WTC11 (cell line): ENCODE results near the gene RTN4. TPM values are rescaled to one million over a fixed set of nuclear protein-coding genes. Genes with fewer than 3 reads are reported as not detected.

ENCODE experiments used
- ATAC-seq: fragments of 200-7000 bp; cut with Tn5 transposase; 2 replicates; pipeline ENCODE4 v1.10.0; 2021; ENCODE audit warnings: mild to moderate bottlenecking, moderate library complexity
- CTCF ChIA-PET: fragments of 300-600 bp; sonication (Branson Sonifier 250); formaldehyde crosslinking; loops from one replicate; lab custom pipeline; 2021; ENCODE audit warnings: antibody characterized with exemption; lab: Charles Lee
- POLR2A ChIA-PET: fragments of 350-600 bp; sonication (Branson Sonifier 250); formaldehyde crosslinking; loops from one replicate; lab custom pipeline; 2021; ENCODE audit warnings: antibody characterized with exemption; lab: Charles Lee
- DNase-seq: peaks from one replicate; pipeline ENCODE4 v3.0.0; 2021; ENCODE audit warnings: low spot score
- H3K27ac Mint-ChIP-seq: 2 replicates; pipeline ENCODE4 v1.8.0; 2021; ENCODE audit warnings: mixed read lengths
- H3K27me3 Mint-ChIP-seq: 2 replicates; pipeline ENCODE4 v1.8.0; 2021; ENCODE audit warnings: low read depth, mild to moderate bottlenecking, moderate library complexity, mixed read lengths
- H3K36me3 Mint-ChIP-seq: 2 replicates; pipeline ENCODE4 v1.8.0; 2021; ENCODE audit warnings: mixed read lengths
- H3K4me1 Mint-ChIP-seq: 2 replicates; pipeline ENCODE4 v1.8.0; 2022; ENCODE audit warnings: mixed read lengths
- H3K4me3 Mint-ChIP-seq: 2 replicates; pipeline ENCODE4 v1.8.0; 2021; ENCODE audit warnings: mild to moderate bottlenecking, moderate library complexity, mixed read lengths
- H3K9me3 Mint-ChIP-seq: 2 replicates; pipeline ENCODE4 v1.8.0; 2021; ENCODE audit warnings: mixed read lengths
- ATF2 ChIP-seq: sonication (generic); formaldehyde crosslinking; IDR thresholded peaks from 2 replicates; pipeline ENCODE4 v1.8.1; 2022; ENCODE audit warnings: low read depth, missing genetic modification reagents, borderline replicate concordance
- ATF3 ChIP-seq: sonication (generic); formaldehyde crosslinking; conservative IDR thresholded peaks from 2 replicates; pipeline ENCODE4 v1.8.1; 2022; ENCODE audit warnings: mild to moderate bottlenecking, missing genetic modification reagents
- CBFB ChIP-seq: sonication (generic); formaldehyde crosslinking; IDR thresholded peaks from 2 replicates; pipeline ENCODE4 v1.8.1; 2022; ENCODE audit warnings: mild to moderate bottlenecking, low read depth, missing genetic modification reagents
- CDX4 ChIP-seq: fragments of 250-450 bp; sonication (Bioruptor Pico); IDR thresholded peaks from 2 replicates; pipeline ENCODE4 v1.9.0; 2021; ENCODE audit warnings: moderate library complexity, mild to moderate bottlenecking, inconsistent platforms, borderline replicate concordance
- CREB1 ChIP-seq: sonication (generic); formaldehyde crosslinking; IDR thresholded peaks from 2 replicates; pipeline ENCODE4 v1.8.0; 2023; ENCODE audit warnings: mild to moderate bottlenecking, missing genetic modification reagents
- E2F4 ChIP-seq: sonication (generic); formaldehyde crosslinking; IDR thresholded peaks from 2 replicates; pipeline ENCODE4 v1.8.1; 2022; ENCODE audit warnings: low read depth, mild to moderate bottlenecking, moderate library complexity, missing genetic modification reagents, borderline replicate concordance
- ELF4 ChIP-seq: sonication (generic); formaldehyde crosslinking; IDR thresholded peaks from 2 replicates; pipeline ENCODE4 v1.8.1; 2022; ENCODE audit warnings: low read depth, mild to moderate bottlenecking, moderate library complexity, missing genetic modification reagents
- ERG ChIP-seq: fragments of 250-450 bp; sonication (Bioruptor Pico); IDR thresholded peaks from 2 replicates; pipeline ENCODE4 v1.8.0; 2021; ENCODE audit warnings: mild to moderate bottlenecking
- ETV6 ChIP-seq: sonication (generic); formaldehyde crosslinking; IDR thresholded peaks from 2 replicates; pipeline ENCODE4 v1.8.1; 2022; ENCODE audit warnings: mild to moderate bottlenecking, missing genetic modification reagents
- NFE2L1 ChIP-seq: sonication (generic); formaldehyde crosslinking; IDR thresholded peaks from 2 replicates; pipeline ENCODE4 v1.8.1; 2023; ENCODE audit warnings: missing genetic modification reagents
- RORB ChIP-seq: fragments of 250-450 bp; sonication (Bioruptor Pico); IDR thresholded peaks from 2 replicates; pipeline ENCODE4 v1.9.0; 2021; ENCODE audit warnings: mild to moderate bottlenecking
- SP1 ChIP-seq: sonication (generic); formaldehyde crosslinking; conservative IDR thresholded peaks from 2 replicates; pipeline ENCODE4 v1.8.1; 2022; ENCODE audit warnings: missing genetic modification reagents
- ZNF232 ChIP-seq: sonication (generic); formaldehyde crosslinking; IDR thresholded peaks from 2 replicates; pipeline ENCODE4 v1.8.0; 2022; ENCODE audit warnings: mild to moderate bottlenecking, missing genetic modification reagents
- ZNF317 ChIP-seq: sonication (generic); formaldehyde crosslinking; IDR thresholded peaks from 2 replicates; pipeline ENCODE4 v1.8.1; 2023; ENCODE audit warnings: low read depth, mild to moderate bottlenecking, moderate library complexity, missing genetic modification reagents, borderline replicate concordance
- ZNF512 ChIP-seq: sonication (generic); formaldehyde crosslinking; IDR thresholded peaks from 2 replicates; pipeline ENCODE4 v1.8.1; 2022; ENCODE audit warnings: missing genetic modification reagents, borderline replicate concordance
- ZNF671 ChIP-seq: fragments of 250-450 bp; sonication (Bioruptor Pico); IDR thresholded peaks from 2 replicates; pipeline ENCODE4 v1.8.0; 2021; ENCODE audit warnings: mild to moderate bottlenecking
- total RNA-seq: library from RNA; stranded (reverse); gene quantifications from 3 replicates; pipeline ENCODE4 v1.2.3, GENCODE V29; 2021
- TF ChIP-seq, protein P1 (sequence below): sonication (generic); formaldehyde crosslinking; IDR thresholded peaks from 2 replicates; pipeline ENCODE4 v1.8.1; 2023; ENCODE audit warnings: mild to moderate bottlenecking, missing genetic modification reagents, moderate library complexity
- TF ChIP-seq, protein P2 (sequence below): fragments of 250-450 bp; sonication (Bioruptor Pico); IDR thresholded peaks from 2 replicates; pipeline ENCODE4 v2.1.2; 2022; ENCODE audit warnings: mild to moderate bottlenecking, moderate library complexity
- TF ChIP-seq, protein P3 (sequence below): sonication (generic); formaldehyde crosslinking; IDR thresholded peaks from 2 replicates; pipeline ENCODE4 v1.8.0; 2023; ENCODE audit warnings: mild to moderate bottlenecking, missing genetic modification reagents

The RTN4 gene
- total RNA-seq, 1 experiment from 2014 or later = 202 TPM

- CTCF ChIA-PET = no interaction called here
- Mint-ChIP-seq H3K36me3 (no peaks in the 10 kb centered on the region), H3K27me3 (no peaks in the 10 kb centered on the region)
- ATAC-seq = no peak
- TF ChIP-seq CDX4 (no peak), ZNF512 (CRISPR knock-in tag) (no peak), CBFB (CRISPR knock-in tag) (no peak), ZNF317 (CRISPR knock-in tag) (no peak), CREB1 (CRISPR knock-in tag) (no peak), ATF2 (CRISPR knock-in tag) (no peak), ERG (CRISPR knock-in tag) (no peak), ATF3 (no peak), NFE2L1 (CRISPR knock-in tag) (no peak), SP1 (no peak), ETV6 (CRISPR knock-in tag) (no peak), E2F4 (no peak), ELF4 (CRISPR knock-in tag) (no peak), RORB (CRISPR knock-in tag) (no peak), ZNF232 (CRISPR knock-in tag) (no peak), ZNF671 (CRISPR knock-in tag) (no peak)
- TF ChIP-seq, protein P1, sequence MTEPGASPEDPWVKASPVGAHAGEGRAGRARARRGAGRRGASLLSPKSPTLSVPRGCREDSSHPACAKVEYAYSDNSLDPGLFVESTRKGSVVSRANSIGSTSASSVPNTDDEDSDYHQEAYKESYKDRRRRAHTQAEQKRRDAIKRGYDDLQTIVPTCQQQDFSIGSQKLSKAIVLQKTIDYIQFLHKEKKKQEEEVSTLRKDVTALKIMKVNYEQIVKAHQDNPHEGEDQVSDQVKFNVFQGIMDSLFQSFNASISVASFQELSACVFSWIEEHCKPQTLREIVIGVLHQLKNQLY (CRISPR knock-in tag) = no peak
- TF ChIP-seq, protein P2, sequence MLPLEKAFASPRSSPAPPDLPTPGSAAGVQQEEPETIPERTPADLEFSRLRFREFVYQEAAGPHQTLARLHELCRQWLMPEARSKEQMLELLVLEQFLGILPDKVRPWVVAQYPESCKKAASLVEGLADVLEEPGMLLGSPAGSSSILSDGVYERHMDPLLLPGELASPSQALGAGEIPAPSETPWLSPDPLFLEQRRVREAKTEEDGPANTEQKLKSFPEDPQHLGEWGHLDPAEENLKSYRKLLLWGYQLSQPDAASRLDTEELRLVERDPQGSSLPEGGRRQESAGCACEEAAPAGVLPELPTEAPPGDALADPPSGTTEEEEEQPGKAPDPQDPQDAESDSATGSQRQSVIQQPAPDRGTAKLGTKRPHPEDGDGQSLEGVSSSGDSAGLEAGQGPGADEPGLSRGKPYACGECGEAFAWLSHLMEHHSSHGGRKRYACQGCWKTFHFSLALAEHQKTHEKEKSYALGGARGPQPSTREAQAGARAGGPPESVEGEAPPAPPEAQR (CRISPR knock-in tag) = no peak
- TF ChIP-seq, protein P3, sequence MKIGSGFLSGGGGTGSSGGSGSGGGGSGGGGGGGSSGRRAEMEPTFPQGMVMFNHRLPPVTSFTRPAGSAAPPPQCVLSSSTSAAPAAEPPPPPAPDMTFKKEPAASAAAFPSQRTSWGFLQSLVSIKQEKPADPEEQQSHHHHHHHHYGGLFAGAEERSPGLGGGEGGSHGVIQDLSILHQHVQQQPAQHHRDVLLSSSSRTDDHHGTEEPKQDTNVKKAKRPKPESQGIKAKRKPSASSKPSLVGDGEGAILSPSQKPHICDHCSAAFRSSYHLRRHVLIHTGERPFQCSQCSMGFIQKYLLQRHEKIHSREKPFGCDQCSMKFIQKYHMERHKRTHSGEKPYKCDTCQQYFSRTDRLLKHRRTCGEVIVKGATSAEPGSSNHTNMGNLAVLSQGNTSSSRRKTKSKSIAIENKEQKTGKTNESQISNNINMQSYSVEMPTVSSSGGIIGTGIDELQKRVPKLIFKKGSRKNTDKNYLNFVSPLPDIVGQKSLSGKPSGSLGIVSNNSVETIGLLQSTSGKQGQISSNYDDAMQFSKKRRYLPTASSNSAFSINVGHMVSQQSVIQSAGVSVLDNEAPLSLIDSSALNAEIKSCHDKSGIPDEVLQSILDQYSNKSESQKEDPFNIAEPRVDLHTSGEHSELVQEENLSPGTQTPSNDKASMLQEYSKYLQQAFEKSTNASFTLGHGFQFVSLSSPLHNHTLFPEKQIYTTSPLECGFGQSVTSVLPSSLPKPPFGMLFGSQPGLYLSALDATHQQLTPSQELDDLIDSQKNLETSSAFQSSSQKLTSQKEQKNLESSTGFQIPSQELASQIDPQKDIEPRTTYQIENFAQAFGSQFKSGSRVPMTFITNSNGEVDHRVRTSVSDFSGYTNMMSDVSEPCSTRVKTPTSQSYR (CRISPR knock-in tag) = no peak
- TF ChIP-seq, all 79 proteins: peak for 0
- POLR2A ChIA-PET = no interaction called here
- Mint-ChIP-seq H3K4me3 (no peak overlapping the region), H3K9me3 (peaks cover 10% of the 10 kb centered on the region; the same call in 1 of the 2 replicates), H3K4me1 (no peaks in the 10 kb centered on the region), H3K27ac (no peak overlapping the region)
- DNase-seq = no peak
Measured at GRCh38 chr2:55087501-55087900, 37.2 kb upstream of the RTN4 start.
